Iris pigment epithelial cell (primary cell): ENCODE data around the gene MVK.

ENCODE experiments used
- DNase-seq: peaks from one replicate; pipeline ENCODE4 v3.0.0-alpha.2; 2011; ENCODE audit warnings: low read depth

MVK gene

GRCh38 chr12:109573029-109573913 lies at the start of gene MVK, which contains the start of gene MMAB:
Gene MVK (plus strand): TSS chr12:109573794. CDS start chr12:109574823, 1,029 bp downstream.
Gene MMAB (minus strand): TSS chr12:109573504. CDS start chr12:109573480, 24 bp downstream.
- peak; percentile 100 for DNase-seq

- DNase-seq: no peak
Measured at GRCh38 chr12:109524466-109525278, 48.9 kb upstream of the MVK start.

- DNase-seq: no peak
Measured at GRCh38 chr12:109525279-109525585, 48.4 kb upstream of the MVK start.

GRCh38 chr12:109527489-109528123 lies 46.0 kb upstream of the MVK start:
- DNase-seq: no peak

- DNase-seq: no peak
Measured at GRCh38 chr12:109529691-109530640, 43.6 kb upstream of the MVK start.

- DNase-seq: no peak
Measured at GRCh38 chr12:109531411-109531810, 42.2 kb upstream of the MVK start.

GRCh38 chr12:109532721-109533486 lies 40.7 kb upstream of the MVK start:
- no peak for DNase-seq

GRCh38 chr12:109533487-109533740 lies 40.2 kb upstream of the MVK start:
- no peak for DNase-seq

- DNase-seq: no peak
Measured at GRCh38 chr12:109534456-109534855, 39.1 kb upstream of the MVK start.

GRCh38 chr12:109535231-109535862 lies 38.2 kb upstream of the MVK start:
- DNase-seq: no peak

GRCh38 chr12:109535863-109536250 lies 37.7 kb upstream of the MVK start:
- no peak for DNase-seq

- no peak for DNase-seq
Measured at GRCh38 chr12:109537136-109537535, 36.5 kb upstream of the MVK start.

GRCh38 chr12:109538191-109538863 lies 35.3 kb upstream of the MVK start:
- no peak for DNase-seq

- peak; percentile 11 for DNase-seq
Measured at GRCh38 chr12:109539508-109539907, 34.1 kb upstream of the MVK start.

- no peak for DNase-seq
Measured at GRCh38 chr12:109540526-109541412, 32.8 kb upstream of the MVK start.

GRCh38 chr12:109541413-109541726 lies 32.2 kb upstream of the MVK start:
- DNase-seq: peak; percentile 11

- peak; percentile 78 for DNase-seq
Measured at GRCh38 chr12:109542014-109542413, 31.6 kb upstream of the MVK start.

GRCh38 chr12:109542876-109543275 lies 30.7 kb upstream of the MVK start:
- DNase-seq: no peak

- peak; percentile 25 for DNase-seq
Measured at GRCh38 chr12:109544955-109545531, 28.6 kb upstream of the MVK start.
